Pancreas (tissue), 10 donors: ENCODE measurements around the gene IL17C. TPM values are rescaled to one million over a fixed set of nuclear protein-coding genes. Genes with fewer than 3 reads are reported as not detected.

Experiments used
- ATAC-seq, 4 donors: fragments of 200-7000 bp; cut with Tn5 transposase; one replicate each; pipeline versions ENCODE4 v1.8.0 to v1.9.1; 2020; ENCODE audit warnings: mild to moderate bottlenecking in 4 of 4, moderate library complexity in 4 of 4
- DNase-seq, 6 donors: peaks; one replicate each; pipeline ENCODE4 v3.0.0-alpha.2; 2020
- FAIRE-seq: peaks from 2 replicates; lab custom pipeline; 2012; peaks lifted over from hg19 to GRCh38; lab: Jason Lieb, UNC
- H3K27ac ChIP-seq, 4 donors: fragments of 200-600 bp; sonication (generic); 1 replicate in 3 of 4; 2 replicates in 1 of 4; pipeline versions ENCODE4 v1.5.0 to v1.8.0; 2020
- H3K27me3 ChIP-seq, 4 donors: fragments of 200-600 bp; one replicate each; pipeline ENCODE4 v1.8.0; 2021
- H3K36me3 ChIP-seq, 3 donors: fragments of 200-600 bp; sonication (generic) in 1 of 3; one replicate each; pipeline versions ENCODE4 v1.5.0 to v1.8.0; 2020 to 2021
- H3K4me1 ChIP-seq, 3 donors: fragments of 200-600 bp; one replicate each; pipeline ENCODE4 v1.8.0; 2021
- H3K4me3 ChIP-seq, 4 donors: fragments of 200-600 bp; sonication (generic) in 2 of 4; one replicate each; pipeline versions ENCODE4 v1.5.0 to v1.8.0; 2020 to 2021
- H3K9me3 ChIP-seq, 4 donors: fragments of 200-600 bp; one replicate each; pipeline ENCODE4 v1.8.0; 2021
- WGBS, 2 donors: extraction: QIAGEN DNeasy Blood & Tissue Kit; methylation state at CpG; one replicate each; pipeline ENCODE4 v1.1.7; 2013; 5-methylcytosine and 5-hydroxymethylcytosine counted together
- intact Hi-C, 3 donors: fragments of 100-400 bp; cut with DNase I; formaldehyde crosslinking; loops; one replicate each; pipeline versions ENCODE4 v1.11.1 to v1.14.2; 2022
- polyA plus RNA-seq, 2 donors: library from polyadenylated mRNA; stranded (reverse); fragments of 200-250 nt; gene quantifications; one replicate each; pipeline ENCODE4 v1.2.3, GENCODE V29; 2013
- total RNA-seq, 6 donors: library from RNA; stranded (reverse); fragmentation: NEBNext Ultra II Directional in 4 of 6; extraction: Animal tissue kit (Norgen Biotek cat#: 25700) in 4 of 6; gene quantifications; one replicate each; pipeline versions ENCODE4 v1.2.1 to v1.2.4, GENCODE V29; 2021 to 2023
- TF ChIP-seq, protein P1 (sequence below), 4 donors: fragments of 200-600 bp; sonication (generic) in 3 of 4; IDR thresholded peaks; one replicate each; pipeline versions ENCODE4 v1.5.0 to v1.8.0; 2021; ENCODE audit warnings: antibody characterized with exemption in 4 of 4
- donor health status: healthy with polysubstance abuse.
- donor health status: DM: no; HTN: no; CAD: no; lungs with moderate emphysema.
- donor health status: DM: no; HTN: no; CAD: no.
- donor health status: control.
- donor health status: control.
- donor health status: Bipolar disorder and iron deficiency.
- donor health status: DM: yes; HTN: yes; CAD: no.
- donor health status: DM: no; HTN: no; CAD: no.
- donor health status: DM: no; HTN: no; CAD: no.
- donor health status: DM: yes; HTN: yes; CAD: no.

Gene IL17C
- total and polyA plus RNA-seq, 8 donors = 0.14 TPM; not detected in 7

DNA sequence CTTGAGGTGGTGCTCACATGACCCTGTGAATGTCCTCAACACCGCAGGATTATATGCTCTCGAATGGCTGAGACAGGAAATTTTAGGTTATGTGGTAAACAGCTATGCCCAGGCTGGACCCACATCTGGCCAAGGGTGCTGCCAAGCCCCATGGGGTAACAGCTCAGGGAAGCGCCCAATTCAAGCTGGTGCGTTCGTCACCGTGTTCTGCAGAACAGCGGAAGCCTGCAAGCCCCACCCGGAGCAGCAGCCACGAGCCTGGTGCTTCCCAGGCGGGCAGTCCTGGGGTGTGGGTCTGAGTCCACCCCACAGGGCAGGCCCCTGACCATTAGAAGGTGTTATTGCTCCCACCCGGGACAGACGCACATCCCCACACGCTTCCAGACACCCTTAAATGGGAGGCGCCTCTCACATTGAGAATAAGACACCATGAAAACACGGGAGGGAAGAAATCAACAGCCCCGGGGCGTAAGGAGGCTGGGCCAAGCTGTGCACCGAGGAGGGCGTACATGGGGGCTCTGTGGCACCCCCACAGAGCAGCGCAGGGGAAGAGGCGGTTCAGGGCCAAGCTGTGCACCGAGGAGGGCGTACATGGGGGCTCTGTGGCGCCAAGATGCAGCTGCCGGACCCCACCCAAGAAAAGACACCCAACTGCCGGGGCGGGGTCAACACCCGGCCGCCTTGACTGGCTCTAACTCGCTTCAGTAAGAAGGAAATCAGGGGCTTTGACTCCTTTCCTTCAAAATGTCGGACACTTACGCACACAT lies 15.4 kb downstream of the IL17C start:
- WGBS, 2 donors = 87 to 93% methylated on average over 32 of the region's 32 CpGs
- Histone ChIP-seq H3K4me3 (no peak overlapping the region), H3K27ac (no peak overlapping the region), H3K4me1 (peaks cover 0 to 9% (median 0%) of the 10 kb centered on the region in 3 donors), H3K9me3 (no peaks in the 10 kb centered on the region), H3K27me3 (no peaks in the 10 kb centered on the region), H3K36me3 (no peaks in the 10 kb centered on the region)
- intact Hi-C loops = no loop called here
- TF ChIP-seq, protein P1, sequence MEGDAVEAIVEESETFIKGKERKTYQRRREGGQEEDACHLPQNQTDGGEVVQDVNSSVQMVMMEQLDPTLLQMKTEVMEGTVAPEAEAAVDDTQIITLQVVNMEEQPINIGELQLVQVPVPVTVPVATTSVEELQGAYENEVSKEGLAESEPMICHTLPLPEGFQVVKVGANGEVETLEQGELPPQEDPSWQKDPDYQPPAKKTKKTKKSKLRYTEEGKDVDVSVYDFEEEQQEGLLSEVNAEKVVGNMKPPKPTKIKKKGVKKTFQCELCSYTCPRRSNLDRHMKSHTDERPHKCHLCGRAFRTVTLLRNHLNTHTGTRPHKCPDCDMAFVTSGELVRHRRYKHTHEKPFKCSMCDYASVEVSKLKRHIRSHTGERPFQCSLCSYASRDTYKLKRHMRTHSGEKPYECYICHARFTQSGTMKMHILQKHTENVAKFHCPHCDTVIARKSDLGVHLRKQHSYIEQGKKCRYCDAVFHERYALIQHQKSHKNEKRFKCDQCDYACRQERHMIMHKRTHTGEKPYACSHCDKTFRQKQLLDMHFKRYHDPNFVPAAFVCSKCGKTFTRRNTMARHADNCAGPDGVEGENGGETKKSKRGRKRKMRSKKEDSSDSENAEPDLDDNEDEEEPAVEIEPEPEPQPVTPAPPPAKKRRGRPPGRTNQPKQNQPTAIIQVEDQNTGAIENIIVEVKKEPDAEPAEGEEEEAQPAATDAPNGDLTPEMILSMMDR (IDR thresholded peaks at IDR 0.05) = no peak
- FAIRE-seq = no peak
- peak in 1 of 6 donors; percentile 45 for DNase-seq
- ATAC-seq = no peak

- H3K36me3 ChIP-seq = no peaks in the 10 kb centered on the region
- no peaks in the 10 kb centered on the region for H3K27me3 ChIP-seq
- intact Hi-C loops = no loop called here
- DNase-seq = no peak
- WGBS, 2 donors = 89 to 93% methylated on average over 28 of the region's 28 CpGs
- H3K27ac ChIP-seq = no peak overlapping the region
- peaks cover 0 to 3% (median 0%) of the 10 kb centered on the region in 3 donors for H3K4me1 ChIP-seq
- H3K9me3 ChIP-seq = no peaks in the 10 kb centered on the region
- FAIRE-seq = no peak
- ATAC-seq = no peak
- H3K4me3 ChIP-seq = no peak overlapping the region
- TF ChIP-seq, protein P1 (IDR thresholded peaks at IDR 0.05) = no peak
These were observed 16.1 kb downstream of the IL17C start for GRCh38 chr16:88654363-88655052.

DNA sequence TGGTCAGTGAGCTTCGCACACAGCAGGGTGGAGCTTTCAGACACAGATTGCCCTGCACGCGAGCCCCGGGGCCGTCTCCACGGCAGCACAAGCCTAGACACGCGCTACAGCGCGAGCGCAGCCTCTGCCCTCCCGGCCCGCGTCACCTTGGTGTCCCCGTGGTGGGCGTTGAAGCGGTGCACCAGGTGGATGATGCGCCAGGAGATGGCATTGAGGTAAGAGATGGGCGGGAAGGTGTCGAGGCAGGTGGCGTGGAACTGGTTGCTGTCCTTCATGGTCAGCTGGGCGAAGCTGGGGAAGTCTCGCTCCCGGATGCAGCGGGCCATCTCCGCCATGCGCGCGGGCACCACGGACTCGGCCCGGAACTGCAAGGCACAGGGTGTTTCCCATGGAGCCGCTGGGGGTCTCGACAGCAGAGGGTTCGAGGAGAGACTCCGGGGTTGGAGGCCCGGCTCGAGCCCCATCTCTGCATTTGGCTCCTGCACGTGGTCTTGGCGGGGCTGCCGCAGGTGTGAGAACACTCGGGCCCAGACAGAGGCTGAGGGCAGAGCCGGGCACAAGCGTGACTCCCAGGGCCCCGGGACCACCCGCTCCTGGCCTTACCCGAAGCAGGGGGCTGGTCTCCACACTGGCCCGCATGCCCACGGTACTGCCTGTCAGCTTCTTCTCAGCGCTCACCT lies 16.8 kb downstream of the IL17C start:
- 95 to 96% methylated on average over 45 to 50 of the region's 50 CpGs for WGBS, 2 donors
- FAIRE-seq = no peak
- H3K9me3 ChIP-seq = no peaks in the 10 kb centered on the region
- H3K27ac ChIP-seq = no peak overlapping the region
- TF ChIP-seq, protein P1 (IDR thresholded peaks at IDR 0.05) = no peak
- DNase-seq = peak in 2 of 6 donors; percentile 54 to 75
- H3K4me3 ChIP-seq = no peak overlapping the region
- H3K4me1 ChIP-seq = no peaks in the 10 kb centered on the region
- H3K36me3 ChIP-seq = no peaks in the 10 kb centered on the region
- ATAC-seq = no peak
- intact Hi-C loops = no loop called here
- H3K27me3 ChIP-seq = no peaks in the 10 kb centered on the region

- WGBS, 2 donors = 89 to 94% methylated on average over 27 to 29 of the region's 29 CpGs
- no peaks in the 10 kb centered on the region for H3K36me3 ChIP-seq
- no peaks in the 10 kb centered on the region for H3K9me3 ChIP-seq
- H3K4me3 ChIP-seq = no peak overlapping the region
- H3K27ac ChIP-seq = no peak overlapping the region
- TF ChIP-seq, protein P1 (IDR thresholded peaks at IDR 0.05) = no peak
- FAIRE-seq (no peak), DNase-seq (peak in 1 of 6 donors; percentile 68), ATAC-seq (no peak)
- H3K27me3 ChIP-seq = no peaks in the 10 kb centered on the region
- H3K4me1 ChIP-seq = no peaks in the 10 kb centered on the region
- intact Hi-C loops = no loop called here
These were observed 17.4 kb downstream of the IL17C start for GRCh38 chr16:88655733-88656281.
